ENCODE results near the gene FHOD1.

Gene FHOD1

GRCh38 chr16:67184453-67184994 is 62.8 kb downstream of the FHOD1 start:
- TF ChIP-seq CTCF (IDR thresholded peaks at IDR 0.05; ENCODE audit: insufficient read depth, missing control alignments): no peak
- DNase-seq (ENCODE audit: insufficient read length, low spot score): no peak
- FAIRE-seq: no peak

- no peak for TF ChIP-seq CTCF (IDR thresholded peaks at IDR 0.05; ENCODE audit: insufficient read depth, missing control alignments)
- DNase-seq (ENCODE audit: insufficient read length, low spot score): peak; percentile 83
- no peak for FAIRE-seq
These were observed 63.4 kb downstream of the FHOD1 start, which contains the start of gene MATCAP1 for GRCh38 chr16:67183627-67184452. MATCAP1 (minus strand) TSS chr16:67183963; CDS start chr16:67180610, 3,353 bp downstream.

GRCh38 chr16:67183284-67183626 is 64.0 kb downstream of the FHOD1 start:
- no peak for FAIRE-seq
- no peak for DNase-seq (ENCODE audit: insufficient read length, low spot score)
- no peak for TF ChIP-seq CTCF (IDR thresholded peaks at IDR 0.05; ENCODE audit: insufficient read depth, missing control alignments)

- FAIRE-seq (no peak), DNase-seq (ENCODE audit: insufficient read length, low spot score) (no peak)
- TF ChIP-seq CTCF (IDR thresholded peaks at IDR 0.05; ENCODE audit: insufficient read depth, missing control alignments): no peak
These were observed 65.0 kb downstream of the FHOD1 start for GRCh38 chr16:67182288-67182687.

GRCh38 chr16:67181346-67181745 is 65.9 kb downstream of the FHOD1 start:
- DNase-seq (ENCODE audit: insufficient read length, low spot score): no peak
- TF ChIP-seq CTCF (IDR thresholded peaks at IDR 0.05; ENCODE audit: insufficient read depth, missing control alignments): no peak
- FAIRE-seq: no peak

GRCh38 chr16:67180166-67180565 is 67.1 kb downstream of the FHOD1 start:
- TF ChIP-seq CTCF (IDR thresholded peaks at IDR 0.05; ENCODE audit: insufficient read depth, missing control alignments): no peak
- no peak for FAIRE-seq
- DNase-seq (ENCODE audit: insufficient read length, low spot score): no peak

Measured in D721Med (cell line).